Mesenchymal stem cell (in vitro differentiated cells and primary cell): Measurements from ENCODE around the gene ULK4.

Experiments used
- DNase-seq: peaks from one replicate; pipeline ENCODE4 v3.0.0-alpha.2; 2013
- H2AFZ ChIP-seq: one replicate; pipeline ENCODE4 v1.6.1; 2013; ENCODE audit warnings: low read depth, mild to moderate bottlenecking, control low read depth, inconsistent platforms, low read length, moderate library complexity
- H2AK5ac ChIP-seq: 2 replicates; pipeline ENCODE4 v1.6.1; 2013; ENCODE audit warnings: low read length, moderate library complexity, mild to moderate bottlenecking, inconsistent platforms; ENCODE audit not compliant: severe bottlenecking
- H2BK120ac ChIP-seq: one replicate; pipeline ENCODE4 v1.6.1; 2013; ENCODE audit warnings: low read depth, mild to moderate bottlenecking, inconsistent platforms, low read length, moderate library complexity
- H2BK12ac ChIP-seq, 2 experiments: one replicate each; pipeline ENCODE4 v1.6.1; 2013; ENCODE audit warnings: inconsistent platforms in 2 of 2, low read length in 2 of 2, mild to moderate bottlenecking in 2 of 2, moderate library complexity in 2 of 2, control low read depth in 1 of 2
- H2BK15ac ChIP-seq: one replicate; pipeline ENCODE4 v1.6.1; 2013; ENCODE audit warnings: mild to moderate bottlenecking, low read depth, inconsistent platforms; ENCODE audit not compliant: poor library complexity, severe bottlenecking
- H2BK5ac ChIP-seq: 2 replicates; pipeline ENCODE4 v1.6.1; 2013; ENCODE audit warnings: low read depth, mild to moderate bottlenecking, low read length, control low read depth, inconsistent platforms; ENCODE audit not compliant: poor library complexity, severe bottlenecking
- H3K14ac ChIP-seq, 2 experiments: one replicate each; pipeline ENCODE4 v1.6.1; 2013; ENCODE audit warnings: inconsistent platforms in 2 of 2, low read length in 2 of 2, control low read depth in 1 of 2, mild to moderate bottlenecking in 1 of 2, moderate library complexity in 1 of 2
- H3K18ac ChIP-seq, 2 experiments: one replicate each; pipeline ENCODE4 v1.6.1; 2013; ENCODE audit warnings: inconsistent platforms in 2 of 2, low read length in 2 of 2, control low read depth in 1 of 2, low read depth in 1 of 2, mild to moderate bottlenecking in 1 of 2
- H3K23ac ChIP-seq, 2 experiments: one replicate each; pipeline ENCODE4 v1.6.1; 2013; ENCODE audit warnings: inconsistent platforms in 2 of 2, low read length in 2 of 2, mild to moderate bottlenecking in 2 of 2, moderate library complexity in 2 of 2, control low read depth in 1 of 2
- H3K27ac ChIP-seq: 2 replicates; pipeline ENCODE4 v1.5.1; 2013; ENCODE audit warnings: mild to moderate bottlenecking, moderate library complexity, low read length, control low read depth, inconsistent platforms; ENCODE audit not compliant: poor library complexity, severe bottlenecking
- H3K27me3 ChIP-seq, 2 experiments: 2 replicates each; pipeline versions ENCODE4 v1.6.1 to v1.7.0; 2013; ENCODE audit warnings: low read length in 2 of 2, mild to moderate bottlenecking in 2 of 2, moderate library complexity in 2 of 2, control low read depth in 1 of 2, inconsistent platforms in 1 of 2; ENCODE audit not compliant: control insufficient read depth in 1 of 2, insufficient read depth in 1 of 2
- H3K36me3 ChIP-seq, 2 experiments: 2 replicates each; pipeline versions ENCODE4 v1.6.1 to v1.7.0; 2013; ENCODE audit warnings: low read length in 2 of 2, control low read depth in 1 of 2, inconsistent platforms in 1 of 2, low read depth in 1 of 2, mild to moderate bottlenecking in 1 of 2; ENCODE audit not compliant: insufficient read depth in 2 of 2, control insufficient read depth in 1 of 2
- H3K4ac ChIP-seq, 2 experiments: one replicate each; pipeline ENCODE4 v1.6.1; 2013; ENCODE audit warnings: inconsistent platforms in 2 of 2, low read length in 2 of 2, mild to moderate bottlenecking in 2 of 2, moderate library complexity in 2 of 2, control low read depth in 1 of 2, low read depth in 1 of 2
- H3K4me1 ChIP-seq: 2 replicates; pipeline ENCODE4 v1.6.1; 2013; ENCODE audit warnings: low read depth, low read length, control low read depth; ENCODE audit not compliant: control insufficient read depth, insufficient read depth
- H3K4me2 ChIP-seq: 2 replicates; pipeline ENCODE4 v1.6.1; 2013; ENCODE audit warnings: low read length, mild to moderate bottlenecking, inconsistent platforms; ENCODE audit not compliant: poor library complexity, severe bottlenecking
- H3K4me3 ChIP-seq, 2 experiments: 2 replicates each; pipeline versions ENCODE4 v1.5.1 to v1.7.0; 2013; ENCODE audit warnings: low read length in 2 of 2, mild to moderate bottlenecking in 2 of 2, control low read depth in 1 of 2, low read depth in 1 of 2; ENCODE audit not compliant: insufficient read depth in 1 of 2
- H3K79me1 ChIP-seq: replicated peaks from 2 replicates; pipeline ENCODE4 v1.6.1; 2013; ENCODE audit warnings: mild to moderate bottlenecking, control low read depth, low read length, inconsistent platforms; ENCODE audit not compliant: poor library complexity, severe bottlenecking
- H3K9ac ChIP-seq: 2 replicates; pipeline ENCODE4 v1.7.0; 2013; ENCODE audit warnings: mild to moderate bottlenecking, low read length, moderate library complexity
- H3K9me3 ChIP-seq: 2 replicates; pipeline ENCODE4 v1.7.0; 2013; ENCODE audit warnings: mild to moderate bottlenecking, low read length; ENCODE audit not compliant: control insufficient read depth
- H4K8ac ChIP-seq: one replicate; pipeline ENCODE4 v1.6.1; 2013; ENCODE audit warnings: inconsistent platforms, mild to moderate bottlenecking, low read length, moderate library complexity
- H4K91ac ChIP-seq: one replicate; pipeline ENCODE4 v1.6.1; 2013; ENCODE audit warnings: mild to moderate bottlenecking, low read length, inconsistent platforms
- WGBS: methylation state at CpG from one replicate; pipeline ENCODE4 v1.1.7; 2013; ENCODE audit warnings: mixed read lengths; 5-methylcytosine and 5-hydroxymethylcytosine counted together

Gene ULK4

GRCh38 chr3:41236228-41236627 is 725.7 kb downstream of the ULK4 start:
- Histone ChIP-seq H2BK15ac (no peak overlapping the region), H2BK120ac (no peak overlapping the region), H2BK5ac (no peak overlapping the region), H3K4me3 (no peak overlapping the region), H3K9me3 (no peaks in the 10 kb centered on the region), H3K4me2 (no peak overlapping the region), H3K27ac (peak overlapping the region; percentile 25), H3K18ac (no peak overlapping the region), H4K8ac (no peak overlapping the region), H3K27me3 (no peaks in the 10 kb centered on the region), H3K14ac (no peak overlapping the region), H3K79me1 (peaks cover 10% of the 10 kb centered on the region), H2BK12ac (no peak overlapping the region), H3K4ac (no peak overlapping the region), H4K91ac (no peak overlapping the region), H3K4me1 (peaks cover 2% of the 10 kb centered on the region), H3K36me3 (peaks cover 26 to 100% of the 10 kb centered on the region in 2 experiments), H2AK5ac (no peak overlapping the region), H2AFZ (no peak overlapping the region), H3K9ac (no peak overlapping the region), H3K23ac (no peak overlapping the region)
- 95% methylated on average over 2 of the region's 2 CpGs for WGBS
- no peak for DNase-seq

DNA sequence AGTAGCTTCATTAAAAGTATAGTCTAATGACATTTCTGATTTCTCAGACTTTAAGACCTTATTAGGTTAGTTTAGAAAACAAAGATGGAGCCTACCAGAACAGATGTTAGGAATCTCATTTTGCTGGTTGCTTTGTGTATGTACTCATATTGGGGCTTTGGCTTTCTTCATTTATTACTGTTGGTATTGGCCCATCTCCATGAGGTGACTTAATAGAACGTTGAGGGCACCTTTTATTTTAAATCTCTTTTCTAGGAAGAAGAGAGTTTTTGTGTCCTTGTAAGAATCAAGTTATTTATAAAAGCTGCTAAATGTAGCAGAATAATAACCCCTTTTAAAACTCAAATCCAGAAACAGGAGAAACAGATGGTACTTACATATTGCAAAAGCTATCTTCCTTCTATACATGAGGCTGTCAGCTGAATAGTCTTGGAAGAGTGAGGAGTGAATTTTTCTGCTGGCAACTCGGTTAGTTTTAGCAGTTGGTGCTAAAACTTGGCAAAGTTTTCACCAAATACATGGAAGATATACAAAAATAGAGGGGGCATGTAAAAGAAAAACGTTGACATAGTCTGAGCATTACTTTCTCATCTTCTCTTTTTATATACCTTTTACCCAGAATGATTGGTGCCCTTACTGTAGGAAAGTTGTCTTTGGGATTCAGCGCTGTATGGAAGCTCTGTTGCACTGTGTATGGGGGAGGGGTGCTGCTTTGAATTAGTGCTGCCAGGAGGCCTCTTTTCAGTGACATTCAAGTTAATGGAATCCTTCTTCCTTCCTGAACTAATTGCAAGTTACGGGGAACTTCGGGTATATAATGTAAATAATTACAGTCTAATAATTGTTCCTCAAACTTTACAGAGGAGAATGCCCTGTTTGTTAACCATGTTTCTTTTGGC is 726.8 kb downstream of the ULK4 start:
- Histone ChIP-seq H3K9ac (no peak overlapping the region), H3K4me1 (peaks cover 2% of the 10 kb centered on the region), H3K4ac (no peak overlapping the region), H3K36me3 (peaks cover 28 to 97% of the 10 kb centered on the region in 2 experiments), H4K8ac (no peak overlapping the region), H3K14ac (no peak overlapping the region), H2BK12ac (no peak overlapping the region), H3K4me3 (no peak overlapping the region), H2BK120ac (no peak overlapping the region), H3K18ac (no peak overlapping the region), H3K27ac (no peak overlapping the region), H4K91ac (no peak overlapping the region), H3K23ac (no peak overlapping the region), H3K4me2 (no peak overlapping the region), H3K27me3 (no peaks in the 10 kb centered on the region), H2AFZ (no peak overlapping the region), H3K79me1 (peaks cover 10% of the 10 kb centered on the region), H2BK15ac (no peak overlapping the region), H2BK5ac (no peak overlapping the region), H3K9me3 (no peaks in the 10 kb centered on the region), H2AK5ac (no peak overlapping the region)
- DNase-seq, result no peak
- WGBS, result 100% methylated on average over 1 of the region's 6 CpGs

GRCh38 chr3:41224120-41224806 is 737.6 kb downstream of the ULK4 start:
- H2BK12ac ChIP-seq, result no peak overlapping the region
- no peak overlapping the region for H3K14ac ChIP-seq
- peak overlapping the region; percentile 59 for H3K9ac ChIP-seq
- no peak overlapping the region for H4K91ac ChIP-seq
- no peak overlapping the region for H2BK120ac ChIP-seq
- H3K23ac ChIP-seq, result no peak overlapping the region
- H4K8ac ChIP-seq, result no peak overlapping the region
- H2AFZ ChIP-seq, result no peak overlapping the region
- no peak overlapping the region for H2AK5ac ChIP-seq
- no peak overlapping the region for H3K4ac ChIP-seq
- H3K4me1 ChIP-seq, result peaks cover 6% of the 10 kb centered on the region
- H3K79me1 ChIP-seq, result peaks cover 6% of the 10 kb centered on the region
- H2BK15ac ChIP-seq, result no peak overlapping the region
- H3K27me3 ChIP-seq, result no peaks in the 10 kb centered on the region
- H3K18ac ChIP-seq, result no peak overlapping the region
- peaks cover 13 to 50% of the 10 kb centered on the region in 2 experiments for H3K36me3 ChIP-seq
- H3K4me2 ChIP-seq, result no peak overlapping the region
- H3K4me3 ChIP-seq, result peak overlapping the region in 1 of 2 experiments; percentile 40
- no peak overlapping the region for H2BK5ac ChIP-seq
- H3K9me3 ChIP-seq, result no peaks in the 10 kb centered on the region
- peak overlapping the region; percentile 18 for H3K27ac ChIP-seq
- DNase-seq, result peak; percentile 62
- 89% methylated on average over 3 of the region's 3 CpGs for WGBS

DNA sequence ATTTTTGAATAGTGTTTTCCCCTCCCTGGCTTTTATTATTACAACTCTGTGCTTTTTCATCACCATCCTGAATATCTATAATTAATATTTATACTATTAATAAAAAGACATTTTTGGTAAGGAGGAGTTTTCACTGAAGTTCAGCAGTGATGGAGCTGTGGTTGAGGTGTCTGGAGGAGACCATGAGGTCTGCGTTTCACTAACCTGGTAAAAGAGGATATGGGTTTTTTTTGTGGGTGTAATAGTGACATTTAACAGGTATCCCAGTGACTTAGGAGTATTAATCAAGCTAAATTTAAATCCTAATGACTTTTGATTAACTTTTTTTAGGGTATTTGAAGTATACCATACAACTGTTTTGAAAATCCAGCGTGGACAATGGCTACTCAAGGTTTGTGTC is 738.2 kb downstream of the ULK4 start:
- Histone ChIP-seq H3K79me1 (peaks cover 6% of the 10 kb centered on the region), H2BK5ac (no peak overlapping the region), H3K9ac (peak overlapping the region; percentile 59), H4K91ac (no peak overlapping the region), H3K9me3 (no peaks in the 10 kb centered on the region), H3K27me3 (no peaks in the 10 kb centered on the region), H3K4ac (no peak overlapping the region), H3K23ac (no peak overlapping the region), H4K8ac (no peak overlapping the region), H3K14ac (no peak overlapping the region), H2AFZ (no peak overlapping the region), H2AK5ac (no peak overlapping the region), H3K18ac (no peak overlapping the region), H2BK120ac (no peak overlapping the region), H3K4me3 (no peak overlapping the region), H2BK12ac (no peak overlapping the region), H3K4me1 (peaks cover 6% of the 10 kb centered on the region), H2BK15ac (no peak overlapping the region), H3K4me2 (no peak overlapping the region), H3K36me3 (peaks cover 13 to 44% of the 10 kb centered on the region in 2 experiments), H3K27ac (peak overlapping the region; percentile 18)
- DNase-seq, result no peak
- WGBS, result 100% methylated on average over 2 of the region's 2 CpGs
